H1 (cell line): Measurements from ENCODE around the gene LMNTD1. TPM values are rescaled to one million over a fixed set of nuclear protein-coding genes. Genes with fewer than 3 reads are reported as not detected.

Source experiments
- CTCF ChIA-PET: fragments of 300-600 bp; sonication (Branson Sonifier 250); formaldehyde crosslinking; loops from one replicate; lab custom pipeline; 2021; ENCODE audit not compliant: partially characterized antibody; lab: Charles Lee
- POLR2A ChIA-PET: fragments of 300-600 bp; sonication (Branson Sonifier 250); formaldehyde crosslinking; loops from one replicate; lab custom pipeline; 2021; ENCODE audit warnings: inconsistent platforms; ENCODE audit not compliant: partially characterized antibody; lab: Charles Lee
- DNase-seq, 2 experiments: peaks; one replicate each; pipeline versions ENCODE4 v3.0.0 to v3.0.0-alpha.2; 2010 to 2022; ENCODE audit warnings: low spot score in 2 of 2, low read depth in 1 of 2, mixed read lengths in 1 of 2
- FAIRE-seq: peaks from 2 replicates; lab custom pipeline; 2011; peaks lifted over from hg19 to GRCh38; lab: Jason Lieb, UNC
- H2AFZ ChIP-seq: 2 replicates; pipeline ENCODE4 v1.8.1; 2012; ENCODE audit warnings: low read length, inconsistent platforms
- H2AK5ac ChIP-seq: 2 replicates; pipeline ENCODE4 v1.6.1; 2013; ENCODE audit warnings: low read depth, low read length
- H2BK120ac ChIP-seq: replicated peaks from 2 replicates; pipeline ENCODE3; 2013; ENCODE audit warnings: low read depth, low read length, inconsistent platforms
- H2BK12ac ChIP-seq: 2 replicates; pipeline ENCODE4 v1.6.1; 2013; ENCODE audit warnings: low read depth, low read length
- H2BK15ac ChIP-seq: 2 replicates; pipeline ENCODE4 v1.6.1; 2013; ENCODE audit warnings: low read length
- H2BK20ac ChIP-seq: 2 replicates; pipeline ENCODE4 v1.6.1; 2013; ENCODE audit warnings: low read length
- H2BK5ac ChIP-seq: 2 replicates; pipeline ENCODE4 v1.6.1; 2013; ENCODE audit warnings: low read depth, low read length
- H3K14ac ChIP-seq: 2 replicates; pipeline ENCODE4 v1.6.1; 2013; ENCODE audit warnings: inconsistent platforms; ENCODE audit not compliant: insufficient read length
- H3K18ac ChIP-seq: 2 replicates; pipeline ENCODE4 v1.6.1; 2013; ENCODE audit warnings: low read length; ENCODE audit errors: extremely low read depth
- H3K23ac ChIP-seq: 2 replicates; pipeline ENCODE4 v1.6.1; 2013; ENCODE audit warnings: inconsistent platforms; ENCODE audit not compliant: insufficient read length
- H3K23me2 ChIP-seq: 2 replicates; pipeline ENCODE4 v1.6.1; 2013; ENCODE audit warnings: low read depth, low read length
- H3K27ac ChIP-seq: 2 replicates; pipeline ENCODE4 v1.6.1; 2011; ENCODE audit warnings: low read depth, low read length, inconsistent platforms
- H3K27me3 ChIP-seq, 4 experiments: replicated peaks in 1 of 4; 1 replicate in 1 of 4; 2 replicates in 3 of 4; pipeline versions ENCODE4 v1.6.1 to v1.8.1; 2011 to 2013; ENCODE audit warnings: low read length in 3 of 4, mild to moderate bottlenecking in 3 of 4, inconsistent platforms in 2 of 4, mixed read lengths in 2 of 4, moderate library complexity in 1 of 4; ENCODE audit not compliant: control insufficient read depth in 3 of 4, insufficient read depth in 3 of 4; ENCODE audit errors: extremely low read depth in 1 of 4
- H3K36me3 ChIP-seq, 4 experiments: 2 replicates each; pipeline versions ENCODE4 v1.6.1 to v1.8.1; 2011 to 2013; ENCODE audit warnings: mild to moderate bottlenecking in 4 of 4, low read length in 3 of 4, moderate library complexity in 2 of 4, control low read depth in 1 of 4, inconsistent platforms in 1 of 4; ENCODE audit not compliant: insufficient read depth in 4 of 4, control insufficient read depth in 2 of 4
- H3K4ac ChIP-seq: replicated peaks from 2 replicates; pipeline ENCODE3; 2013; ENCODE audit warnings: low read length, low read depth, mixed read lengths, inconsistent platforms; ENCODE audit not compliant: insufficient read length
- H3K4me1 ChIP-seq, 4 experiments: replicated peaks in 1 of 4; 1 replicate in 1 of 4; 2 replicates in 3 of 4; pipeline versions ENCODE4 v1.6.1 to v1.8.1; 2011 to 2013; ENCODE audit warnings: low read length in 3 of 4, inconsistent platforms in 2 of 4, mixed read lengths in 1 of 4; ENCODE audit not compliant: insufficient read depth in 4 of 4, control insufficient read depth in 3 of 4
- H3K4me2 ChIP-seq, 2 experiments: 2 replicates each; pipeline versions ENCODE4 v1.6.1 to v1.8.1; 2011 to 2013; ENCODE audit warnings: low read depth in 2 of 2, low read length in 2 of 2, control low read depth in 1 of 2, inconsistent platforms in 1 of 2, mild to moderate bottlenecking in 1 of 2; ENCODE audit not compliant: insufficient read depth in 1 of 2
- H3K4me3 ChIP-seq, 4 experiments: fragments of 200-600, 300-600 bp in 1 of 4; sonication (generic), shearing (Covaris generic), sonication (Bioruptor Twin) in 1 of 4; 2 replicates each; pipeline versions ENCODE4 v1.5.1 to v1.8.1; 2011 to 2016; ENCODE audit warnings: low read length in 4 of 4, low read depth in 3 of 4, control low read depth in 2 of 4, inconsistent platforms in 2 of 4, mild to moderate bottlenecking in 2 of 4, mixed read lengths in 1 of 4, moderate library complexity in 1 of 4; ENCODE audit not compliant: insufficient read depth in 2 of 4; ENCODE audit errors: extremely low read depth in 1 of 4
- H3K56ac ChIP-seq: replicated peaks from 2 replicates; pipeline ENCODE3; 2013; ENCODE audit warnings: low read depth, mild to moderate bottlenecking, mixed read lengths, low read length, inconsistent platforms; ENCODE audit not compliant: insufficient read length
- H3K79me1 ChIP-seq: 2 replicates; pipeline ENCODE4 v1.6.1; 2013; ENCODE audit warnings: low read depth, low read length, control low read depth
- H3K79me2 ChIP-seq, 2 experiments: 2 replicates each; pipeline versions ENCODE4 v1.6.1 to v1.8.1; 2012 to 2013; ENCODE audit warnings: low read length in 2 of 2, mild to moderate bottlenecking in 2 of 2, inconsistent platforms in 1 of 2; ENCODE audit not compliant: insufficient read depth in 2 of 2, control insufficient read depth in 1 of 2
- H3K9ac ChIP-seq, 4 experiments: replicated peaks in 1 of 4; 1 replicate in 1 of 4; 2 replicates in 3 of 4; pipeline versions ENCODE4 v1.6.1 to v1.8.1; 2011 to 2013; ENCODE audit warnings: low read depth in 3 of 4, low read length in 3 of 4, control low read depth in 2 of 4, mild to moderate bottlenecking in 2 of 4, moderate library complexity in 2 of 4, inconsistent platforms in 1 of 4; ENCODE audit errors: extremely low read depth in 1 of 4
- H3K9me3 ChIP-seq, 2 experiments: 2 replicates each; pipeline versions ENCODE4 v1.6.1 to v1.8.1; 2012 to 2013; ENCODE audit warnings: mild to moderate bottlenecking in 2 of 2, moderate library complexity in 2 of 2, control low read depth in 1 of 2, inconsistent platforms in 1 of 2, low read depth in 1 of 2, low read length in 1 of 2, mixed read lengths in 1 of 2; ENCODE audit not compliant: insufficient read depth in 2 of 2
- H4K20me1 ChIP-seq, 2 experiments: replicated peaks in 1 of 2; 2 replicates each; pipeline versions ENCODE3 to v1.8.1; 2011 to 2013; ENCODE audit warnings: inconsistent platforms in 2 of 2, low read length in 2 of 2, mild to moderate bottlenecking in 1 of 2; ENCODE audit not compliant: insufficient read depth in 2 of 2, control insufficient read depth in 1 of 2
- H4K5ac ChIP-seq: 2 replicates; pipeline ENCODE4 v1.6.1; 2013; ENCODE audit warnings: low read length, low read depth, mixed read lengths, inconsistent platforms; ENCODE audit not compliant: insufficient read length
- H4K8ac ChIP-seq: 2 replicates; pipeline ENCODE4 v1.8.0; 2013; ENCODE audit warnings: mild to moderate bottlenecking, moderate library complexity, low read length, inconsistent platforms; ENCODE audit not compliant: insufficient read depth; ENCODE audit errors: extremely low read depth
- H4K91ac ChIP-seq: replicated peaks from 2 replicates; pipeline ENCODE3; 2013; ENCODE audit warnings: low read length, mixed read lengths, inconsistent platforms; ENCODE audit not compliant: insufficient read length
- BCL11A ChIP-seq, 2 experiments: IDR thresholded peaks; one replicate each; pipeline ENCODE4 v1.6.1; 2011; ENCODE audit warnings: low read depth in 2 of 2, low read length in 2 of 2, mild to moderate bottlenecking in 2 of 2
- EP300 ChIP-seq, 2 experiments: IDR thresholded peaks; 1 replicate in 1 of 2; 2 replicates in 1 of 2; pipeline ENCODE4 v1.6.1; 2011 to 2012; ENCODE audit warnings: low read depth in 2 of 2, low read length in 2 of 2, mild to moderate bottlenecking in 2 of 2, borderline replicate concordance in 1 of 2, inconsistent platforms in 1 of 2, moderate library complexity in 1 of 2
- EZH2 ChIP-seq: fragments of 200-600 bp; sonication (generic); IDR thresholded peaks from 2 replicates; pipeline ENCODE4 v1.7.1; 2012; ENCODE audit warnings: low read depth, mild to moderate bottlenecking, moderate library complexity, low read length, inconsistent platforms; ENCODE audit not compliant: severe bottlenecking
- GABPA ChIP-seq: IDR thresholded peaks from 2 replicates; pipeline ENCODE4 v1.6.1; 2011; ENCODE audit warnings: mild to moderate bottlenecking, low read length, moderate library complexity, borderline replicate concordance; ENCODE audit not compliant: insufficient read depth
- NANOG ChIP-seq: IDR thresholded peaks from 2 replicates; pipeline ENCODE4 v1.6.1; 2011; ENCODE audit warnings: low read length, low read depth, mild to moderate bottlenecking, inconsistent platforms; ENCODE audit not compliant: insufficient read depth, poor library complexity, severe bottlenecking
- POLR2A ChIP-seq, 2 experiments: IDR thresholded peaks; 1 replicate in 1 of 2; 2 replicates in 1 of 2; pipeline ENCODE4 v1.6.1; 2011; ENCODE audit warnings: low read depth in 2 of 2, low read length in 2 of 2, mild to moderate bottlenecking in 2 of 2; ENCODE audit errors: control extremely low read depth in 1 of 2
- POU5F1 ChIP-seq: IDR thresholded peaks from 2 replicates; pipeline ENCODE4 v1.6.1; 2011; ENCODE audit warnings: low read depth, mild to moderate bottlenecking, low read length, moderate library complexity
- RFX5 ChIP-seq: IDR thresholded peaks from 2 replicates; pipeline ENCODE4 v1.6.1; 2011; ENCODE audit warnings: low read depth, low read length, improper control_type of control experiment, borderline replicate concordance
- SIRT6 ChIP-seq: IDR thresholded peaks from one replicate; pipeline ENCODE4 v1.7.1; 2012; ENCODE audit warnings: low read length, inconsistent platforms
- SRF ChIP-seq: IDR thresholded peaks from 2 replicates; pipeline ENCODE4 v1.6.1; 2011; ENCODE audit warnings: mild to moderate bottlenecking, low read depth, low read length, moderate library complexity
- TAF7 ChIP-seq: optimal IDR thresholded peaks from 2 replicates; pipeline ENCODE3; 2011; ENCODE audit warnings: low read depth, mild to moderate bottlenecking, inconsistent platforms, low read length, moderate library complexity, borderline replicate concordance
- ZNF274 ChIP-seq: IDR thresholded peaks from 2 replicates; pipeline ENCODE4 v1.7.0; 2012; ENCODE audit warnings: low read length, borderline replicate concordance; ENCODE audit errors: extremely low read depth
- WGBS, 2 experiments: shearing (Covaris generic) in 1 of 2; methylation state at CpG; one replicate each; pipeline versions ENCODE4 v1.1.6 to v1.1.7; 2013 to 2015; ENCODE audit warnings: low lambda C conversion rate in 2 of 2, mixed read lengths in 2 of 2, inconsistent platforms in 1 of 2, low coverage in 1 of 2, missing lambda C conversion rate in 1 of 2; ENCODE audit not compliant: insufficient replicate concordance in 2 of 2, insufficient coverage in 1 of 2, insufficient read length in 1 of 2; ENCODE audit errors: extremely low coverage in 1 of 2, missing lambda C conversion rate in 1 of 2; 5-methylcytosine and 5-hydroxymethylcytosine counted together
- polyA plus RNA-seq, 7 experiments: library from polyadenylated mRNA; depleted of rRNA in 3 of 7; stranded (reverse) in 5 of 7; unstranded in 2 of 7; fragments of >200 nt in 5 of 7; fragments of 200-250 nt in 2 of 7; gene quantifications; 1 replicate in 5 of 7; 2 replicates in 1 of 7; 4 replicates in 1 of 7; pipeline versions ENCODE4 v1.2.1 to v1.2.3, GENCODE V29; 2011 to 2013; ENCODE audit warnings: missing spikeins in 2 of 7, mixed read lengths in 2 of 7
- total RNA-seq: library from RNA; stranded (reverse); fragmentation: NEBNext Ultra II Directional; extraction: Animal tissue kit (Norgen Biotek cat#: 25700); gene quantifications from 2 replicates; pipeline ENCODE4 v1.2.1, GENCODE V29; 2021
- TF ChIP-seq, protein P1 (sequence below): IDR thresholded peaks from 2 replicates; pipeline ENCODE4 v1.6.1; 2012; ENCODE audit warnings: low read length, inconsistent platforms

Gene LMNTD1
- total and polyA plus RNA-seq, 2 of the 8 experiments (the other 6 are each of a cell fraction or from before 2014, with no cell fraction given): not detected

DNA sequence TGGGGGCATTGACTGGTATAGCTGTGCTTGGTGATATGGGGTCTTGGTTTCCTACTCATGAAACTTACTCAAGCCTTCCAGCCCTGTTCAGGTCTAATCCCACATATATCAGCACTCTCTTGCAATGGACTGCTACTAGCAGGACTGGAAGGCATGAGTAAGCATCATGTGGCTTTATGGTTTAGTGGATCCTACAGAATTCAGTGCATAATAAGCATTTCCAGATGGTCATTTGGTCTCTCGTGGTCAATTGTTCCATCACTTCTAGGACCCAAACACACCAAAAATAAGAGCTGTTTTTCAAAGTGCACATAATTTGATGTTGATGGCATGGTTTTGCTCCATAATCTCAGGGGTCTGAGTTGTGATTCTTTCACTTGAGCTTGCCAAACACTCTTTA lies 114.4 kb downstream of the LMNTD1 start:
- Histone ChIP-seq H3K23ac (no peak overlapping the region), H3K4me1 (peaks cover 0 to 3% (median 0%) of the 10 kb centered on the region in 4 experiments; a peak in 2 of 7 replicates), H4K5ac (no peak overlapping the region), H2AK5ac (no peak overlapping the region), H3K27me3 (no peaks in the 10 kb centered on the region), H2BK15ac (no peak overlapping the region), H4K20me1 (no peaks in the 10 kb centered on the region), H3K4ac (no peak overlapping the region), H3K79me2 (no peaks in the 10 kb centered on the region), H2BK120ac (no peak overlapping the region), H3K79me1 (no peaks in the 10 kb centered on the region), H3K27ac (no peak overlapping the region), H3K4me3 (no peak overlapping the region), H2BK20ac (no peak overlapping the region), H3K18ac (no peak overlapping the region), H3K9ac (no peak overlapping the region), H3K14ac (no peak overlapping the region), H2AFZ (no peak overlapping the region), H4K91ac (no peak overlapping the region), H2BK12ac (no peak overlapping the region), H3K4me2 (no peak overlapping the region), H3K23me2 (no peaks in the 10 kb centered on the region), H2BK5ac (no peak overlapping the region), H3K56ac (no peak overlapping the region), H4K8ac (no peak overlapping the region), H3K36me3 (no peaks in the 10 kb centered on the region), H3K9me3 (no peaks in the 10 kb centered on the region; a peak in 1 of 4 replicates)
- 95% methylated on average over 1 of the region's 1 CpG; no CpG with 5 or more reads in 1 of the 2 experiments for WGBS, 2 experiments
- ChIA-PET POLR2A (no interaction called here), CTCF (interaction anchor here (0.8 to 1.2 kb wide), 2 partner anchors 119 to 383 kb away, joined by 3 read pairs; no protein-coding TSS in a partner anchor)
- FAIRE-seq: no peak
- DNase-seq: no peak
- no peak for TF ChIP-seq EZH2
- no peak for TF ChIP-seq BCL11A (IDR thresholded peaks at IDR 0.05; ENCODE audit: low read depth in 2 of 2, low read length in 2 of 2)
- no peak for TF ChIP-seq EP300 (IDR thresholded peaks at IDR 0.05; ENCODE audit: borderline replicate concordance in 1 of 2, low read depth in 2 of 2, low read length in 2 of 2)
- TF ChIP-seq TAF7: no peak
- no peak for TF ChIP-seq POLR2A (IDR thresholded peaks at IDR 0.05; ENCODE audit: control extremely low read depth in 1 of 2, low read depth in 2 of 2, low read length in 2 of 2)
- TF ChIP-seq, protein P1, sequence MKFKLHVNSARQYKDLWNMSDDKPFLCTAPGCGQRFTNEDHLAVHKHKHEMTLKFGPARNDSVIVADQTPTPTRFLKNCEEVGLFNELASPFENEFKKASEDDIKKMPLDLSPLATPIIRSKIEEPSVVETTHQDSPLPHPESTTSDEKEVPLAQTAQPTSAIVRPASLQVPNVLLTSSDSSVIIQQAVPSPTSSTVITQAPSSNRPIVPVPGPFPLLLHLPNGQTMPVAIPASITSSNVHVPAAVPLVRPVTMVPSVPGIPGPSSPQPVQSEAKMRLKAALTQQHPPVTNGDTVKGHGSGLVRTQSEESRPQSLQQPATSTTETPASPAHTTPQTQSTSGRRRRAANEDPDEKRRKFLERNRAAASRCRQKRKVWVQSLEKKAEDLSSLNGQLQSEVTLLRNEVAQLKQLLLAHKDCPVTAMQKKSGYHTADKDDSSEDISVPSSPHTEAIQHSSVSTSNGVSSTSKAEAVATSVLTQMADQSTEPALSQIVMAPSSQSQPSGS: no peak
- no peak for TF ChIP-seq SRF
- TF ChIP-seq SIRT6: no peak
- TF ChIP-seq POU5F1: no peak
- TF ChIP-seq GABPA: no peak
- TF ChIP-seq RFX5: no peak
- TF ChIP-seq NANOG: no peak
- TF ChIP-seq ZNF274: no peak
